Measurements from ENCODE around the gene NOXRED1. TPM values are rescaled to one million over a fixed set of nuclear protein-coding genes. Genes with fewer than 3 reads are reported as not detected.

NOXRED1 gene
- polyA plus RNA-seq, 1 donor from 2014 or later = 0.19 TPM

- Histone ChIP-seq H3F3A (ENCODE audit: insufficient read depth, low read length, poor library complexity, severe bottlenecking) (no peaks in the 10 kb centered on the region), H3K27me3 (ENCODE audit: insufficient read depth, low read depth, low read length) (no peaks in the 10 kb centered on the region), H2AFZ (ENCODE audit: low read depth, low read length) (no peak overlapping the region), H3K9me2 (ENCODE audit: insufficient read depth, low read length) (no peaks in the 10 kb centered on the region), H3K9ac (ENCODE audit: low read length) (no peak overlapping the region), H3K36me3 (ENCODE audit: insufficient read depth, low read length) (peaks cover 7% of the 10 kb centered on the region), H3K4me2 (ENCODE audit: low read length) (no peak overlapping the region), H3K4me3 (ENCODE audit: low read length) (no peak overlapping the region), H3K27ac (ENCODE audit: low read length) (no peak overlapping the region), H3K9me3 (ENCODE audit: low read length) (no peaks in the 10 kb centered on the region), H4K20me1 (ENCODE audit: insufficient read depth) (no peaks in the 10 kb centered on the region), H3K79me2 (replicated peaks; ENCODE audit: insufficient read depth, low read length) (no peaks in the 10 kb centered on the region)
- no peak for TF ChIP-seq RAD21 (conservative IDR thresholded peaks at IDR 0.05)
- no peak for TF ChIP-seq MXI1 (conservative IDR thresholded peaks at IDR 0.05; ENCODE audit: poor library complexity, severe bottlenecking)
- TF ChIP-seq SMC3 (conservative IDR thresholded peaks at IDR 0.05; ENCODE audit: poor library complexity) = no peak
Observed at GRCh38 chr14:77438596-77438995, 15.3 kb upstream of the NOXRED1 start.

- Histone ChIP-seq H2AFZ (ENCODE audit: low read depth, low read length) (no peak overlapping the region), H3K27ac (ENCODE audit: low read length) (no peak overlapping the region), H3K9ac (ENCODE audit: low read length) (no peak overlapping the region), H3K4me3 (ENCODE audit: low read length) (no peak overlapping the region), H3K79me2 (replicated peaks; ENCODE audit: insufficient read depth, low read length) (no peaks in the 10 kb centered on the region), H3K27me3 (ENCODE audit: insufficient read depth, low read depth, low read length) (no peaks in the 10 kb centered on the region), H3K36me3 (ENCODE audit: insufficient read depth, low read length) (peaks cover 5% of the 10 kb centered on the region), H3K9me3 (ENCODE audit: low read length) (no peaks in the 10 kb centered on the region), H3K4me2 (ENCODE audit: low read length) (no peak overlapping the region), H4K20me1 (ENCODE audit: insufficient read depth) (no peaks in the 10 kb centered on the region), H3F3A (ENCODE audit: insufficient read depth, low read length, poor library complexity, severe bottlenecking) (no peaks in the 10 kb centered on the region), H3K9me2 (ENCODE audit: insufficient read depth, low read length) (no peaks in the 10 kb centered on the region)
- TF ChIP-seq CTCF (IDR thresholded peaks at IDR 0.05; ENCODE audit: poor library complexity, severe bottlenecking) (no peak), REST (IDR thresholded peaks at IDR 0.05; ENCODE audit: borderline replicate concordance) (no peak), MXI1 (conservative IDR thresholded peaks at IDR 0.05; ENCODE audit: poor library complexity, severe bottlenecking) (no peak), RAD21 (conservative IDR thresholded peaks at IDR 0.05) (no peak), POLR2AphosphoS5 (IDR thresholded peaks at IDR 0.05) (no peak), EZH2 (IDR thresholded peaks at IDR 0.05; ENCODE audit: borderline replicate concordance, insufficient read depth, low read length, poor library complexity, severe bottlenecking) (no peak), TAF1 (IDR thresholded peaks at IDR 0.05; ENCODE audit: low read depth) (no peak), SMC3 (conservative IDR thresholded peaks at IDR 0.05; ENCODE audit: poor library complexity) (no peak), EP300 (conservative IDR thresholded peaks at IDR 0.05; ENCODE audit: poor library complexity, severe bottlenecking) (no peak)
Observed at GRCh38 chr14:77436042-77436441, 12.7 kb upstream of the NOXRED1 start.

GRCh38 chr14:77426396-77426795, 3.1 kb upstream of the NOXRED1 start:
- H3K4me3 ChIP-seq (ENCODE audit: low read length) = no peak overlapping the region
- no peak overlapping the region for H2AFZ ChIP-seq (ENCODE audit: low read depth, low read length)
- no peaks in the 10 kb centered on the region for H3K79me2 ChIP-seq (replicated peaks; ENCODE audit: insufficient read depth, low read length)
- no peak overlapping the region for H3K9ac ChIP-seq (ENCODE audit: low read length)
- H3K36me3 ChIP-seq (ENCODE audit: insufficient read depth, low read length) = peaks cover 19% of the 10 kb centered on the region
- H3K9me3 ChIP-seq (ENCODE audit: low read length) = no peaks in the 10 kb centered on the region
- no peak overlapping the region for H3K4me2 ChIP-seq (ENCODE audit: low read length)
- no peak overlapping the region for H3K27ac ChIP-seq (ENCODE audit: low read length)
- no peaks in the 10 kb centered on the region for H4K20me1 ChIP-seq (ENCODE audit: insufficient read depth)
- no peak for TF ChIP-seq TAF1 (IDR thresholded peaks at IDR 0.05; ENCODE audit: low read depth)
- H3F3A ChIP-seq (ENCODE audit: insufficient read depth, low read length, poor library complexity, severe bottlenecking) = no peaks in the 10 kb centered on the region
- no peaks in the 10 kb centered on the region for H3K27me3 ChIP-seq (ENCODE audit: insufficient read depth, low read depth, low read length)
- H3K9me2 ChIP-seq (ENCODE audit: insufficient read depth, low read length) = no peaks in the 10 kb centered on the region

Data from neural cell (in vitro differentiated cells).